NOMO-1 treated with dmso at 0.1 percent for 144 hours (cell line): Measurements from ENCODE around the gene TIMM10B.
"Not testable (repeated sequence)": the region's sequence is repeated elsewhere in the genome, so short reads cannot be mapped to it uniquely, and the experiment has no call there.

Experiments used
- DNase-seq: peaks from one replicate; lab custom pipeline; 2025; ENCODE audit not compliant: unreplicated experiment; lab: John Stamatoyannopoulos, UW

TIMM10B gene

DNA sequence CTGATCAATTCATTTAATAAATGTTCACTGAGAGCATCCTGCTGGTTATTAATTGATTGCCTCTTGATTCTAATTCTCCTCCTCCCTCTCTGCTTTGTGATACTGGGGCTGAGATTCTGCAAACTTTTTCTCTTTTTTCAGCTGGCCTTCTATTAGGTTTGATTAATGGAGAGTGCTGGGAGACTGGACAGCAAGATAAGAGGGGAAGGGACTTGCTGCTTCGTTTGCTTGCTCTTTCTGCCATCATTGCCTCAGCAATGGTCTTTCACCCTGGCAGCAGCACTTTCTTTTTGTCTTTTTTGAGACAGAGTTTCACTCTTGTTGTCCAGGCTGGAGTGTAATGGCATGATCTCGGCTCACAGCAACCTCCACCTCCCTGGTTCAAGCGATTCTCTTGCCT, 22.9 kb downstream of the TIMM10B start:
- DNase-seq: no peak

DNA sequence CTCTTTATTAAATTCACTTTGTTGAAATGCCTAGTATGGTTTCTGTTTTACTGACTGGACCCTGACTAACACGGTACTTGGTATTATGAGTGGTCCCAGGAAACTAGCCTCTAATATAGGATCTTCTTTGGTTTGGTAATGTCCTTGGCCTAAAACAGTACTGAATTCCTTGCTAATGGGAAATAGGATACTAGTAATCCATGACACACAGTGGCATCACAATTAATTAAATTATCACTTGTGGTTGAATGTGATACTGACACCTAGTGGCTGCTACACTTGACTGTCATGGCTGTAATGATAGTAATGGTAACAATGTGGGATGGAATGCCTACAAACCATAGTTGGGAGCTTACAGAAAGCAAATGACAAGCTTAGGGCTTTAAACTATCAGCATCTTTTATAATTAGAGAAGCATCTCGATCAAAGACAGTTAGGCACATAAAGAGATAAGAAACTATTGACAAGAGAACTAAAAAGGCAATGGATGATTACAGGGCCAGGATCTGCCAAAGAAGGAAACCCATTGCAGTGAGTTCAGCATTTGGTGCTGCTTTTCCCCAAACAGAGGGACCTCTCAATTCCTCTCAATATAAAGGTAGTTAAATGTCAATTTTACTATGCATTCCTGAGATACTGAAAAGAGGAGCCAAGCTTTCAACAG, 24.4 kb downstream of the TIMM10B start:
- DNase-seq: no peak

DNA sequence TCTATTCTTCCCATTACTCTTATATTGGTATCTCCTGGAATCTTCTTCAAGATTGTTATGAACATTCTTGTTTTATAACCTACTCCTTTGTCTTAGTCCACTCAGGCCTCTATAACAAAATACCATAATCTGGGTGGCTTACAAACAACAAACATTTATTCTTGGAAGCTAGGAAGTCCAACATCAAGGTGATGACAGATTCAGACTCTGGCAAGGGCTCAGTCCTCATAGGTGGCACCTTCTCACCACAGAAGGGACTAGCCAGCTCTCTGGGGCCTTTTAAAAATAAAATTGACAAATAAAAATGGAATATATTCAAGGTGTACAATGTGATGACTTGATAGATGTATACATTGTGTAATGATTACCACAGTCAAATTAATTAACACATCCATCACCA, 35.6 kb downstream of the TIMM10B start:
- no peak for DNase-seq

DNA sequence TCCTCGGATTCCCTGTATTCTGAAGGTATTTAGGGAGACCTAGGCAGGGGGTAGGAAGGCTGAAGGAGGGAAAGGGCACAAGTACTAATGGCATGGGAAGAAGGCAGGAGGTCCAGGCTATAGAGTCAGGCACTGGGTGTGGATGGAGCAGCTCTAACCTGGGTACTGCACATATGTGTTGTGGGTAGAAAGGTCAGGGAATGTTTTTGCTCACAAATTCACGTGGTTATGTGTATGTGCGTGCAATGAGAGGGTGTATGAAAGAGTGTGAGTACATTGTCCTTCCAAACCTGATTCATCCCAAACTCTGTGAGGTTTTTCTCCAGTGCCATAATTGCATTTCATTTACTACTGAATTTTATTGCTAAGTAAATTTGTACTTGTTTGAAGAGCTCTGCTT, 39.0 kb downstream of the TIMM10B start:
- DNase-seq: no peak

DNA sequence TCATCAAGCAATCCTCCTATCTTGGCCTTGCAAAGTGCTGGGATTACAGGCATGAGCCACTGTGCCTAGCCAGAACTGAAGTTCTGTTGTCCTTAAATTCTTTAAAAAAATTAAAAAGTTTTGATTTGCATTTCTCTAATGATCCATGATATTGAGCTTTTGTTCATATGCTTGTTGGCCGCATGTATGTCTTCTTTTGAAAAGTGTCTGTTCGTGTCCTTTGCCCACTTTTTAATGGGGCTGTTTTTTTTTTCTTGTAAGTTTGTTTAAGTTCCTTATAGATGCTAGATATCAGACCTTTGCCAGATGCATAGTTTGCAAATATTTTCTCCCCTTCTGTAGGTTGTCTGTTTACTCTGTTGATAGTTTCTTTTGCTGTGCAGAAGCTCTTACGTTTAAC, 40.6 kb downstream of the TIMM10B start:
- DNase-seq: not testable (repeated sequence)

DNA sequence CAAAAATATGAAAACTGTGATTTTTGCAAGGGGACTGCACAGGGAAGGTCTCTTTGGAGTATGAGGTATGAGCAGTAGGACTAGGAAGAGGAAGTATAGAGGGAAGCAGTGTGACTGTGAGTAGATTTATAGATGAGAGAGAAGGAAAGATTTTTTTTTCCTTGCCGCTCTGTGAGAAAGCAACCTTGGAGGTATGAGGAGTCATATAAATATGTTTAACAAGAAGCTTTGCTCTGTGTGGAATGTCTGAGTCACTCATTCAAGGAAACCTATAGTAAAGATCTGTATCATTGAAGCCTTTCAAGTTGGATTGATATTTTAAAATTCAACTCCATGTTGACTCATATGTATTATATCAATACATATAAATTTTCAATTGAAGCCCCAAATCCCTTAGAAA, 42.0 kb downstream of the TIMM10B start:
- no peak for DNase-seq

DNA sequence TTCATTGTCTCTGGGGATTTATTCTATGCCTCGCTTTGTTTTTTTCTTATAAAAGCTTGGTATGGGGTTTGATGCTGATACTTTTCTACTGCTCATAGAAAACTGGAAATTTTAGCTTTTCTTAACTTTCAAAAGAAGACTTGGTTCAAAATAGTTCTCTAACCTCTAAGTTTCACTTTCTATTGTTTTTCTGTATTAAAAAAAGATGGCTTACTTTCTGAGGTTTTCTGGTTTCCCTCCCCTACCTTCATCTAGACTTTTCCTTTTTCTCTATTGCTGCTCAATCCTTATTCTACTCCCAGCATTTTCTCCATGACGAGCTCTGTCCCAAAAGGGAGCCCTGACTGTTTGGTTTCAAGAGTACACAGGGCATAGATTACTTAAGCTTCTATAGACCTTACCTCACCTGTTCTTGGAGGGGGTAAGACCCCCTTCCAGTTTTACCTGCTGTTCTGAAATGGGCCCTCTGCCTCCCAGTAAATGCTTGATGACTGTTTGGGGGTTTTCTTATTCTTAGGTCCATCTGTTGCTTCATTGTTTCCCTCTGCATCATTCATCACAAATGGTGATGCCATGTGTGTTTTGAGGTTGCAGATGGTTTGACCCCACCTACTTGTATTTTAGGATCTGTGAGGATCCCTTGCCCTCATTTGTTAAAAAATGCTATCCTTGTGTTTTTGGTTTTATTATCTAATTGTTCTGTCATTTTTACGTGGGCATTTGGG, 45.3 kb downstream of the TIMM10B start:
- DNase-seq: no peak

DNA sequence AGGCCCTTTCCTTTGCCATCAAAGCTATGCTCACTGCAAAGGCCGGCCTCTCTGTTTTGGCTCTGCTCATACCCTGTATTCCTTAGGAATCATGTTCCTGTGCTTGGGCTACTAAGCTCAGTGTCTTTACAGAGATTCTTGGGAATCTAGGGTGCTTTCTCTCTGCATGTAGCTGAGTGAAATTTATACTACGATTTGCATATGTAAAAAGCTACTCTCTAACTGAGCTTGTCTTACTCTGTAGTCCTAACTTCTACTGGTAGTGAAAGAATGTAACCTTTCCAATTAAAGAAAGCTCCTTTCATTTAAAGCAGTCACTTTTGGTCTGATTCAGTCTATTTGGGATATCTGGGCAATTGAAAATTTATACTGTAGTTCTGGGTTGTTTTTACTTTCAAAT, 48.0 kb downstream of the TIMM10B start:
- no peak for DNase-seq

DNA sequence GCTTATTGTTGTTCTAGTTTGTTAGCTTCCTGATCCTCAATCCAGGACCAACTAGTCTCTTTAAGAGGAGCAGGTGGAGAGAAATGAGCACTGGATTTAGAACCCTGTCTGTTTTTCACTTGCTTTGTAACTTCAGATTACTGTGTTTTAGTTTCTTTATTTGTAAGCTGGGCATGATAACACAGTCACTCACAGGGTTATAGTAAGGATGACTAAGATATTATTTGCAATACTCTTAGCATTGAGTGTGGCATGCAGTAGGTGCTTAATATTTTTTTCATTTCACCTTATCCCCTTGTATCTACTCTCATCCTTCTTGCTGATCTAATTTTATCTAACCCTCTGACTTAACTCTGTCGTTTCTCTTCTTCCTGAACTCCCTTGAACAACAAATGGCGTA, 49.5 kb downstream of the TIMM10B start:
- no peak for DNase-seq

DNA sequence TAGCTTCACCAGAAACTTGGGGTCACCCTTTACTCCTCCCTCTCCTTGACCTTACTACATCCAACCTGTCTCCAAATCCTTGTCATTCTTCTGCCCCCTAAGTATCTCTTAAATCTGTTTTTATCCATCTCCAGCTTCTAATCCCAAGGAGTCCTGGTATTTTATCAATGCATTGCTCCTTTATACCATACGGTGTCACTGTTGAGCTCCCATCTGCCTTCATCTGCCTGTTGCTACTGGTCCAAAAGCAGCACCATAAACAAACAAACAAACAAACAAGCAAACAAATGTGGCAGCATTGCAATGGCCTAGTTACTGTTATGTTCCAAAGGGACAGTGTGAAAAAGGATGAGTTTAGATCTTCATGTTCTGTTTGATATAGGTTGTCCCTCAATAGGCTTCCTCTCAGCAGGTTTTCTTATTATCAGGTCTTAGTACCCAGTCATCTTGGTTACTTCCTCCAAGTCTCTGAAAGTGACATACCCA, 50.0 kb downstream of the TIMM10B start:
- DNase-seq: no peak
